ENCODE measurements around the gene GRK2.

GRK2 gene

GRCh38 chr11:67268081-67268961, 2.0 kb downstream of the GRK2 start:
- Histone ChIP-seq H3K27ac (peak overlapping the region; percentile 32 to 100 (median 97)), H3K4me3 (peak overlapping the region; percentile 89 to 99 (median 94))

GRCh38 chr11:67268962-67269268, 2.6 kb downstream of the GRK2 start:
- H3K4me3 ChIP-seq = peak overlapping the region in 5 of 7 experiments; percentile 3 to 99 (median 94)
- peak overlapping the region in 20 of 21 experiments; percentile 67 to 100 (median 94) for H3K27ac ChIP-seq

GRCh38 chr11:67269401-67270255, 3.4 kb downstream of the GRK2 start:
- peak overlapping the region in 20 of 21 experiments; percentile 67 to 100 (median 94) for H3K27ac ChIP-seq
- peak overlapping the region; percentile 11 to 99 (median 22) for H3K4me3 ChIP-seq

DNA sequence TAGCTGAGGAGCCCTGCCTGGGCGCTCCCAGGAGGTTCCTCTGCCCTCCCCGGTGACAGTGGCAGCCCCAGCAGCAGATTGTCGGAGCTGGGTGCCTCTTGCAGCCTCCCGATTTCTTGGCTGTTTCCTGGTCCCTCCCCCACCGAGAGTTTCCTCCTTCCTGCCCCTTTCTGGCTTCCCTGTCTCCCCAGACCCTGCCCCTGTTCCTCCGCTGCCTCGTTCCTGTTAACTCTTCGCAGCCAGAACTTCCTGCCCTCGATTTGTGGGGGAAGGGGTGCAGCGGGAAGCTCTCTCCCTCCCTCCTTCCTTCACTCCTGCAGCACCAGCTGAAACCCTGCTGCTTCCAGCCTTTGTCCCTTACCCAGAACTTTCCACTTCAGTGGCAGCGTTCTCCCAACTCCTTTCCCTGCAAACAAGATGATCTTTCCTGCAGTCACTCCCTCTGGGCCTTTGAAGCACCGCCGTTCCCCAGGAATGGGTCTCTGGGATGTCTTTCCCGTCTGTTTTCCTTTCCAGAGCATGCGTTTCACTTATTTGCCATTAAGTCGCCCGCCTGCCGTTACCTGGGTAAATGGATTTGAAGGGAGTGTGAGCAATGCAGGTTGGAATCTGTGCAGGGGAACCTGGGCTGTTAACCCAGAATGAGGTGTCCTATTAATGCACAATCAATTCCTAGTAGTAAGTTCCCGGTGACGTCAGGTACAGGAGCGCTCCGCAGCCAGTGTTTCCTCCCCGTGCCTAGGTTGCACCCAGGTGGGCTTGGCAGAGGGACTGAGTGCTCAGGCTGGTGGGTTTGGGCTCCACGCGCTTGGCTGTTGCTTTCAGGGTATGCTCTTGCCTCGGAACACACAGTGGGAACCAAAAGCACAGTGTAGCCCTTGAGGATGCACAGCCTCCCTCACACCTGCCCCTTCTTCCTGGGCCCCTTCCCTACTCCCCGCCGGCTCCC, 4.3 kb downstream of the GRK2 start:
- H3K4me3 ChIP-seq = peak overlapping the region; percentile 11 to 99 (median 22)

DNA sequence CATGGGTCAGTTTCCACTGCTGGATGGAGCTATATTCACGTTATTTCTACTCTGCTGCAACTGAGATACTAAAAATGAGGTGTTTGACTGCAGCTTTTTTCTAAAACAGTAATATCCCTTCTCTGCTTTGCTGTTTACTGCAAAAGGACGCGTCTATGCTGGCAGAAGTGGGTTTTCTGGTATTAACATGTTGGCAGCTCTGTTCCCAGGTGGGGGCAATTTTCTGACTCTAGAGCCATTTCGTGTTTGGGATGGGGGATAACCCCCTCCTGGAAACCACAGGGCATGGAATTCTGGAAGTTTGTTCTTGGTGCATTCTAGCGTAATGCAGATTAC, 4.9 kb downstream of the GRK2 start:
- H3K27ac ChIP-seq = peak overlapping the region in 19 of 21 experiments; percentile 34 to 100 (median 94)
- H3K4me3 ChIP-seq = peak overlapping the region in 3 of 7 experiments; percentile 22 to 95 (median 33)

More for the DNA sequence above, 4.3 kb downstream of the GRK2 start:
- H3K27ac ChIP-seq = peak overlapping the region in 20 of 21 experiments; percentile 67 to 100 (median 94)

DNA sequence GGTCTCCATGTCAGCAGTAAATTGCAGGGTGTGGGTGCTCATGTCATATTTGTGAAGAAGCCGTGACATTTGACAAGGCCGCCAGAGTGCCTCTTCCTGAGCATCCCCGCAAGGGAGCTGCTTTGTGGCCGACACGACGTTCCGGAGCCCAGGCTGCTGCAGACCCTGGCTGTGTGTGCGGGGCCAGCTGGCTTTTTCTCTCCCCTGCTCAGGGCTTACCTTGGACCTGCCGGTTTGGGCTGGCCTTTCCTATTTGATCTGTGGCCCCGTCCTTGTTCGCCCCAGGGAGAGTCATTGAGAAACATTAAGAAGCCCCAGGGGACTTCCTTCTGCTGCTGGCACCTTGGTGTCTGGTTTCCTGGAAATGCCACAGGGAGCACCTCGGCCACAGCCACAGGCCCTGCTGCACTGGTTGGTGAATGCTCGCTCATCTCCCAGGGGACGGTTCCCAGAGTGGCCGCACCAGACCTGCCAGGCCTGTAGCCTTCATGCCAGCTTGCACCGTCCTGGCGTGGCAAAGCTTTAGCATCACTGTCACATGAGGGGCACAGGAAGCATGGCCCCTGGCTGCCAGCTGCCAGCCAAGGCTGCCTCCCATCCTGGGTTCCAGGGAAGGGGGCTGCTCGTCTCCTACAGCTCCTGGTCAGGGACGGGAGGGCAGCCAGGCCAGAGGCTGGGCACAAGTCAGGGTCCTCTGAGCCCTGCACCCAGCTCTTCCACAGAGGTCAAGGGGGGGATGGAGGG, 5.4 kb downstream of the GRK2 start:
- H3K27ac ChIP-seq = peak overlapping the region in 20 of 21 experiments; percentile 34 to 100 (median 93)
- H3K4me3 ChIP-seq = peak overlapping the region in 3 of 7 experiments; percentile 22 to 95 (median 33)

DNA sequence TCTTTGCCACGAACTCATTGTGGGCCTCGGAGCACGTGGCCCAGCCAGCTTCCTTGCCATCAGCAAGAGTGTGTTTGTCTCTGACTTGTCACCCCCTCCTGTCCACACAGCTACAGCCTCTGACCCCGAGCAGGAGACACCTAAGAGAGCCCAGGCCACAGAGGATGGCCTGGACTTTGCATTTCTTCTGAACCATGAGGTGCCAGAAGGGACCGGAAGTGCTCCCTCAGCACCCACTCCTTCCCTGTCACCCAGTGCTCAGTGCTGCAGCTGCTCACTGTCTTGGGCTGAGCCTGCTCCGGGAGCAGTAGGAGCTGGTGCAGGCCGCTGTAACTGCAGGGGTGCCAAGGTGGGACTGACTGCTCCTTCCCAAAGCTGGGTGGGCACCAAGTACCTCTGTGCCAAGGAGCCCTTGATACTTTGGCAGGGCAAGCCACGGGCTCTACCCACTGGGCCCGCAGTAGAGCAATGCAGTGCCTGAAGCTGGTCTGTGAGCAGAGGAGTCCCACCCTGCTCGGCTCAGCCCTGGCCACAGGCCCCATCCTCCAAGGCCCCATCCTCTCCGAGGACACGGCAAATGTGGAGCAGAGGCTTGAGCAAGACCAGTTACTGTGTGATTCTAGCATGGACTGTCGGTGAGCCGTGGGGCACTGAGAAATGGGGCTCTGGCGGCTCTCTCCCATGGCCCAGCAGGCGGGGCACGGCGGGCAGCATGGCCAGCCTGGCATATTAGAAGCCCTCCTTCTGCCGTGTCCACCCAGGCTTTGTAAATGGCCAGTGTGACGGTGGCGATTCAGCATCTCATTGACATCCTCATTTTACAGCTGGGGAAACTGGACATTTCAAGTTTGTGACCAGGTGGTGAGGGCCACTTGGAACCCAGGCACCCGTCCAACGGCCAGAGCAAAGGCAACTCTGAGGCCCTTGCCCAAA, 6.3 kb downstream of the GRK2 start:
- Histone ChIP-seq H3K27ac (peak overlapping the region in 19 of 21 experiments; percentile 51 to 100 (median 93)), H3K4me3 (peak overlapping the region in 1 of 7 experiments; percentile 0)

DNA sequence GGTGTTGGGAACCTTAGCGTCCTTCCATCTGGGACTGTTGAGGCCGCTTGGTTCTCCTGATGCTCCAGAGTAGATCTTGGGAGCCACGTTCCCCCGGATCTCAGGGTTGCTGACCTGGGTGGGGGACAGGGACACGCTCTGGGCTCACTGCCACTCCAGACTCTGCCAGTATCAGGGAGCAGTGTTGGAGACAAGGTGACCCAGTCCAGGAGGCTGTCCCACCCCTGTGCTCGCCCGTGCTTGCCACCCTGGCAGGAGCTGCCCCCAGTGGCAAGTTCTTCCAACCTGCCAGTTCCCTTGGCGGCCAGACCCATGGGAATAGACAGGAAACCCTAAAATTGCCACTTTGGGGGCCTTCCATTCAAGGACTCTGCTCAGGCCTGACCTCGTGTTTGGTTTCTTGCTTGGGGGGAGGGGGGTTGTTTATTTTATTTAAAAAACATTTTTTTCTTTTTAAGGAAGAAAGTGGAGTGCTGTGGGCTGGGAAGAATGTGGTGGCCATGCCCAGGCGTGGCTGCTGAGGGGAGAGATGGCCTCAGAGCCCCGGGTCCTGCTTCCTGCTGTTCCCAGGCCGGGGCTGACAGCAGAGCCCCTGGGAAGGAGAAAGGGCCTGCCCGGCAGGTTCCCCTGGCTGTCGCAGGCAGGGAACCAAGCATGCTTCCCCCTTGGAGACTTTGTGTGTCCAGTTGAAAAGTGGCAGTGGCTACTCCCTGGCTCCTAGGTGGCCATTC, 7.2 kb downstream of the GRK2 start:
- Histone ChIP-seq H3K4me3 (no peak overlapping the region), H3K27ac (peak overlapping the region in 19 of 21 experiments; percentile 43 to 100 (median 93))

- H3K27ac ChIP-seq = peak overlapping the region in 20 of 21 experiments; percentile 34 to 100 (median 93)
- H3K4me3 ChIP-seq = no peak overlapping the region
These were observed 8.7 kb downstream of the GRK2 start for GRCh38 chr11:67274768-67275605.

- Histone ChIP-seq H3K27ac (peak overlapping the region in 20 of 21 experiments; percentile 34 to 100 (median 93)), H3K4me3 (no peak overlapping the region)
These were observed 9.5 kb downstream of the GRK2 start for GRCh38 chr11:67275606-67276409.

DNA sequence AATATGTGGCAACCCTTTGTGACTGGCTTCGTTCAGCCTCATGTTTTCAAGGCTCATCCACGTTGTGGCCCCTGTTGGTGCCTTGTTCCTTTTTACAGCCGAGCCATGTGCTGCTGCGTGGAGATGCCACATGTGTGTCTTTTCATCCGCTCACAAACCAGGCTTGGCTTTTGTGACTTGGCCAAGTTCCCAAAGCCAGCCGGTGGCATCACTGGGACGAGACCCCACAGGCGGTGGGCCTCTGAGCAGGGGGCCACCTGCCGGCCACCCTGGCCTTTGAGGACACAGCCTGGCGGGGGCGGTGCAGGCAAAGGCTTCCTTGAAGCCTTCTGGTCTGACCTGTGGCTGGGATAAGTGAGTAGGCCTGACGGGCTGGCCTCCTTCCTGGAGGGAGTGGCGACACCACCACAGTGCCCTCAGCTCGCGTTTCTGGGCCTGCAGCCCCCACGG, 10.5 kb downstream of the GRK2 start:
- Histone ChIP-seq H3K27ac (peak overlapping the region; percentile 36 to 100 (median 93)), H3K4me3 (peak overlapping the region in 5 of 7 experiments; percentile 8 to 20 (median 18))

DNA sequence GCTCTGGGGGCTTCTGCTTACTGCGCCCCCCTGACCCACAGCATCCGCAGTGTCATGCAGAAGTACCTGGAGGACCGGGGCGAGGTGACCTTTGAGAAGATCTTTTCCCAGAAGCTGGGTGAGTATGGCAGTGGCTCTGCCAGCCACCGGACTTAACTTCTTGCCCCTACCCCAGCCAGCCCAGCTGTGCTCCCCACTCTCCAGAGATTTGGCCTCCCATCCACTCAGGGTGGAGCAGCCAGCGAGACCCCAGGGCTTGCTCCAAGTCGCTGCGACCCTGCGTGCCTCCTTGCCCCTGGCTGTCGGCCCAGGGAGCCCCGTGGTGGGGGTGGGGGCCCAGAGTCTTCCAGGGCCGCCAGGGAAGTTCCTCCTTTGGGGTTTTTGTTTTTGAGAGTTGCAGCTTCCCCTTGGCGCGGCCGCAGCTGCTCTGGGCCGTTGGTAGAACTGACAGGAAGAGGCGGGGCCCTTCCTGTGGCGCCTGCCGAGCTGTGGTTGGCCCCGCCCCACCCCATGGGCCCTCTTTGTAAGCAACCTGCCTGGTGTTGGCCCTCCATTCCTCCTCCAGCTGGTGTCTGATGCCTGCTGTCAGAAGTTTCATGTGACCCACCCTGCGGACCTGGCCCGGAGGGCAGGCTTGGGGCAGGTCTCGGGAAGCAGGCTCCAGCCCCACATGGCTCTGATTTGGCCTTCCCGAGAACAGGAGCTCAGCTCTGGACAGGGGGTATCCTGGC, 11.1 kb downstream of the GRK2 start:
- Histone ChIP-seq H3K27ac (peak overlapping the region; percentile 36 to 100 (median 93)), H3K4me3 (peak overlapping the region in 6 of 7 experiments; percentile 1 to 20 (median 16))

- H3K27ac ChIP-seq = peak overlapping the region; percentile 36 to 100 (median 93)
- H3K4me3 ChIP-seq = peak overlapping the region in 3 of 7 experiments; percentile 1 to 20 (median 18)
These were observed 12.1 kb downstream of the GRK2 start for GRCh38 chr11:67278135-67278938.
